Bone marrow (tissue), 2 donors: ENCODE measurements around the gene SOX9.

Experiments used
- DNase-seq, 2 donors: peaks; one replicate each; lab custom pipeline; 2025; lab: John Stamatoyannopoulos, UW

SOX9 gene

DNA sequence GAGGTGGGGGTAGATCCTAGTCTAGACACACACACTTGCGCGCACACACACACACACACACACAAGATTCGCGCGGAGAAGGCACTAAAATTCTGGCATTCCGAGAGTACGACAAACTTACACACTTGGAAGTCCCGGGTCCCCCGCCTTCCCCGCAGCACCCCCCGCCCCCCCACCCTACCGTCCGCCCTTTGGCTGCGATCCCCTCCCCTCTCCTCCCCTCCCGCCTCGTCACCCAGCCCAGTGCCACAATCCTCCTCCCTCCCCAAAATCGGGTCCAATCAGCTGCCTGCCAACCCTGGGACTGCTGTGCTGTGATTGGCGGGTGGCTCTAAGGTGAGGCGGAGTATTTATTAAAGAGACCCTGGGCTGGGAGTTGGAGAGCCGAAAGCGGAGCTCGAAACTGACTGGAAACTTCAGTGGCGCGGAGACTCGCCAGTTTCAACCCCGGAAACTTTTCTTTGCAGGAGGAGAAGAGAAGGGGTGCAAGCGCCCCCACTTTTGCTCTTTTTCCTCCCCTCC lies at the start of gene SOX9:
SOX9 (plus strand) TSS at position 379 of the 522 bp plus-strand sequence. CDS start 372 bp downstream, outside the sequence.
- DNase-seq = no peak

DNA sequence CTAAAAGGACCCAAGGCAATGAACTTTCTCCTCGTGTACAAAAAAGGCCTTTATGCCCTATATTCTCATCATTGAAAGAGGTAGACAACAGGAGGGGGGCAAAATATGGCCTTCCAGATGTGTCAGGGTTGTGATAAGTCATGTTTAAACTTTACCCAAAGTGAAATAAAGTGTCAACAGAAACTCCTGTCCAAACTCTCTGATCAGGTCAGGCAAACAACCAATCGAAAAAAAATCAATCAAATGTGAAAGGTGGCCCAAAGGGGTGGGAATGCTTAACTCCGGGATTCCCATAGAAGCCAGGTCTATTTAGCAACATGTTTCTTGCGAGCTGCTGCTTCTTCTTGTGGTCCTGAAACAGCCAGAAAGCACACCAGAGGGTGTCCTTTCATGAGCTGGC lies 49.5 kb upstream of the SOX9 start:
- no peak for DNase-seq

DNA sequence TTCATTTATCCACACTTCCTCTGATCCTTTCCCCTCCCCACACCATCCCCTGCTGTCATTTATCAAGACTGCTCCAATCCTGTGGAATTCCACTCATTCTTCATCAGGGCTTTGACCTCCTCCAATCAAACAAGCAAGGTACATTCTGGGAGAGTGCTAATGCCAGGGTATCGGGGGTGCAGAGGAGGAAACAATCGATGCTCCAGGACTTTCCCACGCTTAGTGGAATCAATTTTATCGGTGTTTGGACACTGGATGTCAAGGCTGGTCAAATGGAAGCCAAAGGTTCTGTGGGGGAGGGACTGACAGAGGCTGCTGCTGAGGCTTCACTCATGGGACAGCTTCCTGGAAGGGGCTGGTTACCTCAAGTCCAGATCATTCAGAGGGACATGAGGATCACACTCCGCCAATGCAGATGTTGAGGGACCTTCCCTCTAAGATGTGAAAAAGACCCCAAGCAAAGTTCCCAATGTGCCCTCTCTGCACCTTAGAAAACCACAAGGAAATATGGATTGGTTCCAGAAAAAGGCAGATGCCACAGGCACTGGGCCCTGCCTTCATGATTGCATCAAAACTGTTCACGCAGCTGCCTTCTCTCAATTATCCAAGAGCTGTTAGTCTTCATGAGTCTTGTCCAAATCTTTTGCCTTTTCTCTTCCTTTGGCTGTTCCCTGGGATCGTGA lies 44.7 kb upstream of the SOX9 start:
- DNase-seq = no peak

DNA sequence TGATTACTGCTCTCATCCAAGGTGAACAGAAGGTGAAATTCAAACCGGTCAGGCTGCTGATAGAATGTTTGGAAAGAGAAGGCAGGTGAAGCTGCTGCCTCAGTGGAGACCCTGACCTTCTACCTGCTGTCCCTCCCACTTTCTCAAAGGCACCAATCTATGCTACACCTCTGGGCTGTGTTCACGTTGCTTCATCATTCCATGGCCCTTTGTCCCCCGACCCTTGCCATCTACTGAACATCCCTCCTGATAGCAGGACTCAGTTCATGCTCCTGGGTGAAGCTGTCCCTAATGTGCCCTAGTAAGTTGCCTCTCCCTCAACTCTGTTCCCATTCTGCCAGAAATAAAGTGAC lies 44.2 kb upstream of the SOX9 start:
- no peak for DNase-seq

DNA sequence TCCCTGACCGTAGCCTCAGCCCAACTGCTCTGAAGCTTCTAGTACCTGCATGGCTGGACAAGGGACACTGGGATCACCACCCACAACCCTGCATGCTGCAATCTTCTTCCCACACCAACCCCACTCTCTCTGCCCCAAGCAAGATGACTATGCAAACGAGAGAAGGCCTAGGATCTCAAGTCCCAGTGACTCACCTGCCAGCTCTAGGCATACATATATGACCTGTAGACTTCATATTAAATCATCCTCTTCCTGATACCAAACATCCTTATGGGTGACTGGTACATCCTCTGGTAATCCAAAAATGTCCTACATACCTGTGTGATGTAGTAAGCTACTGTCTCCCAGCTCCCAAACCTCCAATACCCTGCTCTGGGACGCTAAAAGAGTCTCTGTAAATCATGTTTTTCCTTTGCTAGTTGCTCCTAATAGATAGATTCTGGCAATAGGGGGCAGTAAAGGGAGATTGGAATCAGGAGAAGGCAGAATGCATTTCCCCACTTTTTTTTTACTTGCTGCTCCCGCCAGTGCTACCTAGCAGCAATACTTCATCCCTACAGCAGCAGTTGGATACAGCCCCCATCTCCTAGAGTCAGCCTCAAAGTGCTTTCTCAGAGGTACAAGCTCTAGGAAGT lies 43.4 kb upstream of the SOX9 start:
- no peak for DNase-seq

DNA sequence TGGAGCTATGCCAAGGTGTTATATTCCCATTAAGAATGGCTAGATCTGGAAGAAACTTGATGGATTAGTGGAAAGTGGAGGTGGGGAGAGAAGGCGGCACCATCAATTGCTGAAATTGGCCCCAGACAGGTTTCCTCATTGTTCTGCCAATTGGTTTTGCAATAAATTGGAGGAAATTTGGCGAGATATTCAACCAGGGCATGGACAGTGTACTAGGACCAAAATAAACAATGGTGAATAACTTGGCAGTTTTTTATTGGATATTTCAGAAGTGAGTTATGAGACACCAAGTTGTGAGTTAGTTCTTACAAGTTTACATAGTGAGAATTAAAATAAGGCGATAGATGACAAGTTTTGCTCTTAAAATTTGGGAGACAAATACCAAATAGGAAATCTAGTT lies 41.1 kb upstream of the SOX9 start:
- DNase-seq = no peak

DNA sequence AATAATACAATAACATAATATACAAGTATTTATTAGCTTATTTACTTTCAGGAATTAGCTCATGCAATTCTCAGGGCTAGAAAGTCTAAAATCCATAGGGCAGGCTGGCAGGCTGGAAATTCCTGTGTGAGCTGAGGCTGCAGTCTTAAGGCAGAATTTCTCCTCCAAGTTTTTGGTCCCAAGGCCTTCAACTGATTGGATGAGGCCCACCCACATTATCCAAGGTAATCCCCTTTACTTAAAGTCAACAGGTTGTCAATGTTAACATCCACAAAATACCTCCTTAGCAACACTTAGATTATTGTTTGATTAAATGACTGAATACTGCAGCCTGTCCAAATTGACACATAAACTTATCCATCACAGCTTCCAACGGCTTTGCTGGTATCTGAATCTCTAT lies 32.9 kb upstream of the SOX9 start:
- DNase-seq = no peak

DNA sequence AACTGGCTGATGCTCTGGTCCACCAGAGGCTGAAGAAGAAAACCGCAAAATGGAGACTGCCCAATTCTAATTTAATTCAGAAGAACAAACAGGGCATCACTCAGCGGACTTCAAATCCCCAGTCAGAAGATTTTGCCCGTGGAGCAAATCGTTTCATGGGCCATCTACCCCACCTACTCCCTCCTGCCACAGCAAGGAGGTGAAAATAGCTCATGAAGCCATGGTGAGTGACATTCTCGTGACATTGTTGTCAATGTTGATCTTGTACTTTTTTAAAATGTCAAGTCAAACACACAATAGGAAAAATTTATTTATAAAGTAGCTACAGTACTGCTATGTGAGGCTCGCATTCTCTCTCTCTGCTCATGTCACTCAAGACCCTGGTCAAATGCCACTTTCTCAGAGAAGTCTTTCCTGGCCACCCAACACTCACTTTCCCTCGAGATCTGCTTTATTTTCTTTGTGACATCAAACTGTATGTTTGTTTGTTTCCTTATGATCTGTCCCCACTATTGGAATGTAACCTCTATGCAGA lies 31.3 kb upstream of the SOX9 start:
- no peak for DNase-seq

DNA sequence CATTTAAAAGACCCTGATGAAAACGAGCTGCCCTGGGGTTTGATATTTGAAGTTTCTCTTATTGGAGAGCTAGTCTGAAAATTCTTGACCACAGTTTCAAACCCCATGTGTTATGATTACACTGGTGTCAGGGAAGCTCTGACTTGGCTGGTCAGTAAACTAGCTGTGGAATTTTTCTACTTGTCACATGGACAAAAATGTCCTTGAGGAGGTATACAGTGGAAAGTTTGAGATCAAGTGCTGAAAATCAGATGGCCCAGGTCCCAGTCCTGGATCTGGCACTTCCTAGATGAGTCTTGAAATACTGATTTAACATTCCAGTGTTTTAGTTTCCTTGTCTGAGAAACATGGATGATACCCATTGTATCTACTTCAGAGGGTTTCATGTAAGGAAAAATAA lies 30.7 kb upstream of the SOX9 start:
- no peak for DNase-seq

DNA sequence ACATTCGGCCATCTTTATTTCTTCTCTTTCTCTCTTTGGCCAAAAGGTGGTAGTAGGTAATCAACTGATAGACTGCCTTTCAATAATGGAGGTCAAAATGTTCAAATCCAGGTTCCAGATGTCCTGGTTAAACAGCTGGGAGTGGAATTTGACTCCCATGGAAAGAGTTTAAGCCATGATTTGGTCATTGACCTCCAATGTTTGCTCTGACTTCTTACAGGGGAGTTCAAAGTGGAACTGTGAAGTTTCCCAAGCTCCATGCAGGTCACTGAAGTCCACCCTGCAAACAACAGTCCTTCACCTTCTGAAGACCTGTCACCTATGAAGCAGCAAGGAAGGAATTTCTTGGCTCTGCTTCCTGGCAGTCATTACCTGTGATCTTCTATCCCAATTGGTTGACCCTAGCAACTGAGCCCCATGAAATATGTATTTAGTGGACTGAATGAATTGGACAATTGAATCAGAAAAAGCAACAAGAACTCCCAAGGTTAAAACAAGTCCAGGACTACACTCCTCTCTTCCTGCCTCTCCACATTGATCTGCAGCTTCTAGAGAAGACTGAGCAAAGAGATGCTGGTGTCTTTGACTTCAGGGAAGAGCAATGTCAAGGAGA lies 28.0 kb upstream of the SOX9 start:
- DNase-seq = no peak

DNA sequence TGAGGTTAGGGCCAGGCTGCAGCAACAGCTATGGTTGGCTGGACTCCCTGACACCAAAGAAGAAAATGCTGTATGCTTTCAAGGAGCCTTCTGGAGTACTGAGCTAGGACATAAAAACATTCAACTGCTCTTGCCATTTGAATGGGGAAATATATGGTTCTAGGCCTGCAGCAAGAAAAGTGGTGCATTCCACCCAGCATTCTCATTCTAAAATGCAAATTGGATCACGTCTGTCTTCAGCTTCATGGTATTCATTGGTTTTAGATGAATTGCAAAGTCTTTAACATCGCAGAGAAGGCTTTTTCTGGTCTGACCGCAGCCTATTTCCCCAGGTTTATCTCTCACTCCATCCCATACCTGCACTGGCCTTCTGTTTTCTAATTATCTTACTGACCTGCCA lies 27.1 kb upstream of the SOX9 start:
- no peak for DNase-seq

DNA sequence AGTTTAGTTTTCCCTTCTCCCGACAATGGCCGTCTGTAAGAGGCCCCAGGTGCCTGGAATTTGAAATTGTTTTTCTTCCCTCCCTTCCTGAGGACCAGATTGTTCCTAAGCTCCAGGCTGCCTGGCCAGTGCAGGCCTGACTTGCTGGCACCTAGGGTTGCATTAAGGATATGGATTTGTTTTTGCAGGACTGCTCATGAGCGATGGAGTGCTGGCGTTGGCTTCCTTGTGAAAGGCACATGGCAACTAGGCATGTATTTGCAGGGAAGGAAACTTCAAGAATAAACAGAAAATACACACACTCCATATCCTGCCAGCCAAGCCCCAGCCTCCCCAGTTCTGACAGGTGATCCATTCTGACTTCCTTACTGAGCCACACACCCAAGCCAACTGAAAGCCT lies 25.5 kb upstream of the SOX9 start:
- no peak for DNase-seq

DNA sequence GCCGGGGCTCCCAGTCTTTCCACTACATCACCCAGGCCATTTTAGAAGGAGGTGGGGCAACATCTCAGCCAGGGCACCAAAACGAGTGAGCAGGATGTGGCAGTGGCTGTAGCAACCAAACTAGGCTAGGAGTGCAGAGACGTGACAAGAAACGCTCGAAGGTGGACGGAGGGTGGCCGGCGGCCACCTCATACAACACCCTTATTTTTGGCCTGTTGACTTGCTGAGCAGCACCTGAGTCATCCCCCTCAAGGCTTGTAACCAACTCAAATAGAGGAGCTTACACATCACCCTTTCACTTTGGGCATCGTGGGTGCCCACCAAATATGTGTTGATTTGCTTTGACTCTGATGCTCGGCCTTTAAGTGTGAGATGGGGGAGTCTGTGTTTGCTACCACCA lies 23.7 kb upstream of the SOX9 start:
- no peak for DNase-seq

DNA sequence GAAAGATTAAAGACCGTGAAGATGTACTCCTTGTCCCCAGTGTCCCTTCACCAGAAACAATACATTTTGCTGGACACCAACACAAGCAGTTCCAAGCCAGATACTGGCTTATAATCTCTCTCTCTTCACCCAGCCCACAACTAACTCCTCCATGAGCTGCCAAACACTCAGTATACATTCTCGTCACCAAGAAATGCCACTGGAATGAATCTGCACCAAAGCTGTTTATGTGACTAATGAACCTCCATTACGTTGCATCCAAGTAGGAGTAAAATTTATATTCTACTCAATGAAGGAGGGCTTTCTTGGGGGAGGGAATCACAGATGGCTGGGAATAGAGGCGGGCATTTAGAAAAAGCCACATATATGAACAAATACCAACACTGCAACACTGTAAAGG lies 20.9 kb upstream of the SOX9 start:
- no peak for DNase-seq

DNA sequence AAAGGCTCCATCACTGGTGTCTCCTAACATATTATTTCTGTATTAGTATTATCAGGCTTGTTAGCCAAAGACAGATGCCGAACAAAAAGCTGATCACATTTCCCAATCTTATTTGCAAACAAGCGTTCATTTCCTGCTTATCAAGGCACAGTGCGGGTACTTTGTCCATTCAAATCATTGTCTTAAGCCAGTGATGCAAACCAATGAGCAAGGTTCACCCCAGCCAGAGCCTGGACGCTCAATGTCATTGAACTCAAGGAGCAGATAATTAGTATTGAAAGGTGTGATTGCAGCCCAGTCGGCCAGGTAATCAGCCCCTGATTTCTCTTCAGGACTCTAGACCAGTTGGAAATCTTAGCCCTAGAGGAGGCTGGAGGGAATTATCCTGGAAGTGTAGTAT lies 20.4 kb upstream of the SOX9 start:
- DNase-seq = no peak

DNA sequence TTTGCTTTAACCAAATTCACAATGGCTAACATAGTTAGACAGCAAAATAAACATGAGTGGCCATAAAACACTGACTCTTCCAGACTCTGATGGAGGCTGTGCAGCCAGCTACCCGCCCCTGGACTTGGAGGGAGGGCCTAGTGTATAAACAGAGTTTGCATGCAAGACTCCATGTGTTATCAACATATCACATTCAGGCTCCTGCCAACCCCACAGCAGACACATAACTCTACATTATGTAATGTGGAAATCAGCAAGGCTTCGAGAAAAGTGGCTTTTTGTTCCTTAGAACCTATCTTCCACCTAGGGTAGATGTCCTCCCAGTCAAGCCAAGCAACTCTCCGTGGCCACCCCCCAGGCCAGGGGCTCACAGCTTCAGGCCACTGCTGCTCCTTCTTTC lies 19.3 kb upstream of the SOX9 start:
- no peak for DNase-seq

DNA sequence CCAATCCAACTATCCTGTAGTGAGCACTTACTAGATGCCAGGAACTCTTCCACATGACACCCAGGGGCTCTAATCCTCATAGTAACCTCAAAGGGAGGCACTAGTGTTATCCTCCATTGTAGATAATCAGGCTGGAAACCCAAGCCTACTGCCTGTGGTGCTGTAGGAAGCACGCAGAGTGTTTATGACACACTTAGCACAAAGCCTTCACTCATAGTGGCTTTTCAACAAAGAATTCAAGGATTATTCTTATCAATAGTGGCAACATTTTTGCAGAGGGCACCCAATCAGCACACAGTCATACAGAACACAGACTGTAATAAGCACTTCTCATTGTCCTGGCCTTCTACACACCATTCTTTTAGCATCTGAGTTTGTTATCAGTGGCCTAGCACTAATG lies 18.5 kb upstream of the SOX9 start:
- DNase-seq = no peak

DNA sequence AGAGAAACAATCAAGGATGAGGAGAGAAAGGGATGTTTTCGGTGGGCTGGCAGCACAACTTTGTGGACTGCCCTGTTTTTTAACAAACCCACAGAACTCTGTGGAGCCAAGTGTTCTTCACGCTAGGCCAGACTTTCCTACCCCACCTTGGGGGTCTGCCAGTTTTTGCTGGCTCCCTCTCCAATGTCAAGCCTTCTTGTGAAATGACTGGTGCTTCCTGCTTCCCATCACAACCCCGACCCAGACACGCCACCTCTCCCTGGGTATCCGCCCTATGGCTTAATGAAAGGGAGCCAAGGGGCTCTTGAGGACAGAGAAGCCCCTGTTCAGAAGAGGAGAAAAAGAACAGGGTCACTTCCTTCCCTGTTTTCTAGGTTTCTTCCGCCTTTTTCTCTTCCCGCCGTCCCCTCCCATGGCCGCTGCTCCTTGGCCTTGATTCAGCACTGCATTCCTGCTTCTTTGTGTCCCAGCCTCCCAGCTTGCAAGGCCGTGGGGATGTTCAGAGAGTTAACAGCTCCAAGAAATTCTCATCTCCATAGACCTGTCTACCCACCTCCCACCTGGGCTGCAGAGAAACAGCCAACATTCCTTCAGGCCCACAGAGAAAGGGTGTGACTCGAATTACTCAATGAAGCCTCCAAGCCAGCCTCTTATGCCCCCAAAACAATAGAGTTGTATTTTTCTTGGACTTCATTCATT lies 16.5 kb upstream of the SOX9 start:
- DNase-seq = no peak

DNA sequence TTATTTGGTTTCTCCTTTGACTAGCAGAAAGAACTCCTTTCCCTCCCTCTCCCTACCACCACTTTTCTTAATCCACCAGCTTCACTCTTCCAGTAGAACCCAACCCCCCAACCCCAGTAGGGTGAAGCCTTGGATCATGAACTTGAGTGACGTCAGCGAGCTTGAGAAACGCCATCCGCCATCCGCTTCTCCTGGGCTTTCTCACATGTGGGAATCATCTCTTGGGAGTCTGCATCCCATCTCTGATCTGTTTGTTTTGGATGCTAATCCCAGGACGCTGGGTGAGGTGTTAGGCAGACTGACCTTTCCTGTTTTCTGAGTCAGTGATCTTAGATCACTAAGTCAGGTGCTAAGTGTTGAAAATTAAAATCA lies 16.0 kb upstream of the SOX9 start:
- no peak for DNase-seq

DNA sequence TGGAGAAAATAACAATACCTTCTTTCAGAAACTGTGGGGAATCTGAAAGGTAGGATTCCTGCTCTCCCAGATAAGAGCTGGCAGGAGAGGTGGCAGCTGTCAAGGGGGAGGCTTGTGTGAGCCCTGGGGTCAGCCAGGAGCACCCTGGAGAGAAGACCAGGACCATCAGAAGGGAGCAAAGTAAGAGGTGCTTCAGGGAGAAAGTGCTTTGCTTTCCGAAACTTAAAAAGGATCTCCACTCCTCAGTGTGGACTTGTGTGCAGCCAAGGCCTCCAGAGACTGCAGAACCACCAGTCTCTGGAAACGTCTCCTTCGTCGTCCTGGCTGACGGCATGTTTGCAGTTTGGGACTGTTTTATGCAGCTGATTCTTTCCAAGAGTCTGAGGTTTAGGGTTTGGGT lies 13.7 kb upstream of the SOX9 start:
- DNase-seq = no peak

DNA sequence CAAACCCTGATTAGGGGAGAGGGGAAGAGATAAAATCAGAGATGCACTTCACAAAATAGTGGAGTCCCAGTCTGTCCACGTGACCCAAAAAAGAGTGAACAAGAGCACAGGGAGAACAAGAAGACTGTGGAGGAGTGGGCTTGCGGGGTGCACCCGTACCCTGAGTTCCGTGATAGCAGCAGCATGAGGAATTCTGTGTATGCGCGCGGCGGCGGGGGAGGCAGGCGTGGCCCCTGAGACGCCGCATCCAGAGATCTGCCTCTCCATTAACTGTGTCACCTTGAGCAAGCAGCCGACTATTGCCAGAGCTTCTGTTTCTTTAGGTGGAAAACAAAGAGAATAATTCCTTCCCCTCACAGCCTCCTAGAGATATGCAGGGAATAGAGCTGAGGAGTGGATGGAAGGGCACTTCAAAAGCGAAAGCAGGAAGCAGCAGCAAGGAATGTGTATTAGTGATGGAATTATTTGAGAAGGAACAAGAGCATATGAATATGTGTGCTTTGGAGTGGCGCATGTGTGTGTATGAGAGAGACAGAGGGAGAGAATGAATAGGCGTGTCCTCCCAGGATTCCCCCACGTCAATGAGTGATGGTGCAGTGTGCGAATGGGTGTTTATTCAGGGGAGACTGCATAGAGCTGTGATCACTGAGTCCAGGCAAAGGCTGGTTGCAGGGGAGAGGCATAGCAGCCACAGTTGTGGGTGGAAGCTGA lies 10.4 kb upstream of the SOX9 start:
- DNase-seq = no peak

DNA sequence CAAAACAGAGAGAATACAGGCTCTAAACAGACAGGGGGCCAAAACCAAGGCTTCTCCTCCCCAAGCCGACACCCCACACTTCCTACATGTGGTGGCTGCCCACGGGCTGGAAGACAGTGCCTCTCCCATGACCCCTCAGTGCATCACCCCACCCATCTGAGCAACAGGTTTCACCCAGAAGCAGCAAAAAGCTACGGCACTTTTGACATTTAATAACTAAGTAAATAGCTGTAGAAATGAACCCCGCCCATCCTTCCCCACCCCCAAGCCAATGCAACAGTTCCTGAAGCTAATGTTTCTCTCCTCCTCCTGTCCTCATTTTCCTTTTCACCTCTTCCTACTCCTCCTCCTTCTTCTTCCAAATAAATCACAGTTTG lies 9.9 kb upstream of the SOX9 start:
- no peak for DNase-seq
